Measurements from ENCODE around the gene UCHL3. TPM values are rescaled to one million over a fixed set of nuclear protein-coding genes. Genes with fewer than 3 reads are reported as not detected.

UCHL3 gene
- total RNA-seq, 2 donors from 2014 or later: 42.9 to 50.7 TPM

- no peaks in the 10 kb centered on the region for H3K4me1 ChIP-seq
- intact Hi-C loops (cut with DNase I): no loop called here
- H3K4me3 ChIP-seq: no peak overlapping the region
- DNase-seq: no peak
- TF ChIP-seq, protein P1, sequence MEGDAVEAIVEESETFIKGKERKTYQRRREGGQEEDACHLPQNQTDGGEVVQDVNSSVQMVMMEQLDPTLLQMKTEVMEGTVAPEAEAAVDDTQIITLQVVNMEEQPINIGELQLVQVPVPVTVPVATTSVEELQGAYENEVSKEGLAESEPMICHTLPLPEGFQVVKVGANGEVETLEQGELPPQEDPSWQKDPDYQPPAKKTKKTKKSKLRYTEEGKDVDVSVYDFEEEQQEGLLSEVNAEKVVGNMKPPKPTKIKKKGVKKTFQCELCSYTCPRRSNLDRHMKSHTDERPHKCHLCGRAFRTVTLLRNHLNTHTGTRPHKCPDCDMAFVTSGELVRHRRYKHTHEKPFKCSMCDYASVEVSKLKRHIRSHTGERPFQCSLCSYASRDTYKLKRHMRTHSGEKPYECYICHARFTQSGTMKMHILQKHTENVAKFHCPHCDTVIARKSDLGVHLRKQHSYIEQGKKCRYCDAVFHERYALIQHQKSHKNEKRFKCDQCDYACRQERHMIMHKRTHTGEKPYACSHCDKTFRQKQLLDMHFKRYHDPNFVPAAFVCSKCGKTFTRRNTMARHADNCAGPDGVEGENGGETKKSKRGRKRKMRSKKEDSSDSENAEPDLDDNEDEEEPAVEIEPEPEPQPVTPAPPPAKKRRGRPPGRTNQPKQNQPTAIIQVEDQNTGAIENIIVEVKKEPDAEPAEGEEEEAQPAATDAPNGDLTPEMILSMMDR (IDR thresholded peaks at IDR 0.05): no peak
- H3K27me3 ChIP-seq: no peaks in the 10 kb centered on the region
- H3K27ac ChIP-seq: no peak overlapping the region
- H3K36me3 ChIP-seq: no peaks in the 10 kb centered on the region
- no peaks in the 10 kb centered on the region for H3K9me3 ChIP-seq
- H3K9ac ChIP-seq (ENCODE audit: low read depth in 2 of 2, low read length in 2 of 2): no peak overlapping the region
Observed at GRCh38 chr13:75645141-75645540, 95.5 kb downstream of the UCHL3 start.

- no peaks in the 10 kb centered on the region for H3K27me3 ChIP-seq
- intact Hi-C loops (cut with DNase I): no loop called here
- no peak overlapping the region for H3K9ac ChIP-seq (ENCODE audit: low read depth in 2 of 2, low read length in 2 of 2)
- H3K4me3 ChIP-seq: no peak overlapping the region
- H3K9me3 ChIP-seq: no peaks in the 10 kb centered on the region
- no peak for DNase-seq
- TF ChIP-seq, protein P1 (IDR thresholded peaks at IDR 0.05): no peak
- H3K4me1 ChIP-seq: no peaks in the 10 kb centered on the region
- H3K27ac ChIP-seq: no peak overlapping the region
- H3K36me3 ChIP-seq: no peaks in the 10 kb centered on the region
Observed at GRCh38 chr13:75647126-75647784, 97.7 kb downstream of the UCHL3 start.

DNA sequence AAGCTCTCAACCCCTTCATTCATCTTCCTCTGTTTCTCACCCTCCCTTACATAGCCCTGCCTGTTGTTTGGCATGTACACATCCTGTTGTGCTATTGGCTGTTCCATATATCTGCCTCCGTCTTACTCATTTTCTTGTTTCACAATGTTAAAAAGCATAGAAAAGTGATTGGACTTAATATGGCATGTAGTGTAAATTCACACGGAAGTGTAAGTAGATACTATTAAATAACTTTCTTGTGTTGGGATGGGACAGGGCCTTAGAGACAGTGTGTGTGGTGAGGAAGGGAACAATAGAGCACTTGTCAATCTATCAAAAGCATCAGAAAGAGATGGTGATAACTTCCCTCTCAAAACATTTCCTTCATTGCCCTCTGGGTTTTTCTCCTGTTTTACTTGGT, 98.9 kb downstream of the UCHL3 start:
- TF ChIP-seq, protein P1 (IDR thresholded peaks at IDR 0.05): no peak

DNA sequence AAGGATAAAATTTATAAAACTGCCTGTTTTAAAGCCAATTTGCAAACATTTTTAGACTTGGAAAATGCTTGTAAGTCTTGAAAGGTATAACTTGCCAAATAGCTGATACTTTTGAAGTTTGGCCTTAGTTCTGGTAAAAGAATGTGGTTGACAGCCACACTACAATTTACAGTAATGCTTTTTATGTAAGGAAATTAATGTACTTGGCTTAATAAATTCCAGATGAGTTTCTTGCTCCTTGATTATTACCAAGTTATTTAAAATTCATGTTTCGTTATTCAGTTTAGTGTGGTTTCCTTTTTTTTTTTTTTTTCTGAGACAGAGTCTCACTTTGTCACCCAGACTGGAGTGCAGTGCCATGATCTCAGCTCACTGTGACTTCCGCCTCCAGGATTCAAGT, 101.4 kb downstream of the UCHL3 start:
- no peaks in the 10 kb centered on the region for H3K9me3 ChIP-seq
- no peak overlapping the region for H3K4me3 ChIP-seq
- H3K9ac ChIP-seq (ENCODE audit: low read depth in 2 of 2, low read length in 2 of 2): no peak overlapping the region
- H3K27me3 ChIP-seq: no peaks in the 10 kb centered on the region
- TF ChIP-seq, protein P1 (IDR thresholded peaks at IDR 0.05): no peak
- no peak overlapping the region for H3K27ac ChIP-seq
- intact Hi-C loops (cut with DNase I): no loop called here
- no peaks in the 10 kb centered on the region for H3K36me3 ChIP-seq
- no peak for DNase-seq
- no peaks in the 10 kb centered on the region for H3K4me1 ChIP-seq

More for the DNA sequence above, 98.9 kb downstream of the UCHL3 start:
- Histone ChIP-seq H3K9ac (ENCODE audit: low read depth in 2 of 2, low read length in 2 of 2) (no peak overlapping the region), H3K4me3 (no peak overlapping the region), H3K27ac (no peak overlapping the region), H3K36me3 (no peaks in the 10 kb centered on the region), H3K27me3 (no peaks in the 10 kb centered on the region), H3K4me1 (no peaks in the 10 kb centered on the region), H3K9me3 (no peaks in the 10 kb centered on the region)
- intact Hi-C loops (cut with DNase I): no loop called here
- no peak for DNase-seq

GRCh38 chr13:75652726-75653125, 103.1 kb downstream of the UCHL3 start:
- intact Hi-C loops (cut with DNase I): no loop called here
- no peak overlapping the region for H3K4me3 ChIP-seq
- H3K4me1 ChIP-seq: no peaks in the 10 kb centered on the region
- TF ChIP-seq, protein P1 (IDR thresholded peaks at IDR 0.05): no peak
- DNase-seq: no peak
- no peak overlapping the region for H3K27ac ChIP-seq
- no peaks in the 10 kb centered on the region for H3K36me3 ChIP-seq
- H3K9me3 ChIP-seq: no peaks in the 10 kb centered on the region
- no peak overlapping the region for H3K9ac ChIP-seq (ENCODE audit: low read depth in 2 of 2, low read length in 2 of 2)
- no peaks in the 10 kb centered on the region for H3K27me3 ChIP-seq

Other genes with a start within 250 kb of the UCHL3 start
- 10 to 100 TPM; 16.7 to 27.9 TPM for gene TBC1D4, start 67.6 kb upstream of the UCHL3 start, total RNA-seq
- 100 to 1,000 TPM; 118 to 157 TPM for gene COMMD6, start 11.9 kb upstream of the UCHL3 start, total RNA-seq
- 100 to 1,000 TPM; 118 to 193 TPM for gene LMO7, start 86.5 kb downstream of the UCHL3 start, total RNA-seq

Data from colonic mucosa (tissue), 4 donors.